Right ventricle myocardium superior (tissue), 1 donor: Measurements from ENCODE around the gene PTGR3. TPM values are rescaled to one million over a fixed set of nuclear protein-coding genes. Genes with fewer than 3 reads are reported as not detected.
A peak's percentile ranks its signal among the peaks of the same experiment; 100 is the strongest.
"Not testable (repeated sequence)": the region's sequence is repeated elsewhere in the genome, so short reads cannot be mapped to it uniquely, and the experiment has no call there.

Source experiments
- ATAC-seq: fragments of 200-7000 bp; cut with Tn5 transposase; one replicate; pipeline ENCODE4 v1.9.1; 2020; ENCODE audit warnings: mild to moderate bottlenecking; ENCODE audit not compliant: poor library complexity
- DNase-seq: peaks from one replicate; pipeline ENCODE4 v3.0.0-alpha.2; 2020
- intact Hi-C: fragments of 100-400 bp; cut with DNase I; formaldehyde crosslinking; loops from one replicate; pipeline ENCODE4 v1.11.2; 2022
- total RNA-seq: library from RNA; stranded (reverse); fragmentation: NEBNext Ultra II Directional; extraction: Animal tissue kit (Norgen Biotek cat#: 25700); gene quantifications from one replicate; pipeline ENCODE4 v1.2.1, GENCODE V29; 2021
- donor health status: DM: no; HTN: yes; CAD: no; lungs with severe emphysema.

The PTGR3 gene
- total RNA-seq, 1 donor from 2014 or later = 81.5 TPM

DNA sequence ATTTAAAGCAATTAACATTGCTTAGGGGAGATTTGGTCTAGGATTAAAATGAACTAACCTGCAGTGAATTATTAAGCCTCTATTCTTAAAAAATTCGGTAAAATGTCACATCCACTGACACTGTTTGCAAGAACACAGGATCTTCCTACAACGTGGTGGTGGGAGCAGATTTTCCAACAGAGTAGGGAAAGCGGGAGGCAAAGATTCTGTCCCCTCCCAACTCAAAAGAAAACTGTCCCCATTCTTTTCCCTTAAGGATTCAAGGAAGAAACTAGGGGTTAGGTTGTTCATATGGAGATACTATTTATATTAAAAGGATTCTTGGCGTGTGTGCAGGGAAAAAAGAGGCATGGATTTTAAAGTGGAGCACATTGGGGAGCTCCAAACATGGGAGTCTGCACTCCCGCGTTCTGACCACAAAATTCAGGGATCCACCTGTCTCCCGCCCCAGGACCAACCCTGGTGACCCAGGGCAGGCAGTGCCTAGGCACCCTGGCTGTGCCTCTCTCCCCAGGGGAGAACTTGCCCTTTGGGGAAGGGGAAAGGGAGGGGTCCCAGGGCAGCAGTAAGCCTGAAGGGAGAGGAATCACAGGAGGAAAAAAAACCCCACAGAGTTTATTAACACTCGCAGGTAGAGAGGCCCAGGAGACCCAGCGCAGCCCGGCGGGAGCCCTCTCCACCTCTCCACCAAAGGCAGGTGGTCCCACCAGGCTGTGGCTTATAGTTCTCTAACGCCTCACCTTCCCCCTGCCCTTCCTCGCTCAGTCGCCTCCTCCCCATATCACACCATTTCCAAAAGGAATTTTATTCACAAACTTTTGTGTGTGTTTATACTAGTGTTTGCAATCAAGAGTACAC lies 2.3 kb downstream of the PTGR3 start:
- ATAC-seq = no peak
- intact Hi-C loops = no loop called here
- DNase-seq = no peak

DNA sequence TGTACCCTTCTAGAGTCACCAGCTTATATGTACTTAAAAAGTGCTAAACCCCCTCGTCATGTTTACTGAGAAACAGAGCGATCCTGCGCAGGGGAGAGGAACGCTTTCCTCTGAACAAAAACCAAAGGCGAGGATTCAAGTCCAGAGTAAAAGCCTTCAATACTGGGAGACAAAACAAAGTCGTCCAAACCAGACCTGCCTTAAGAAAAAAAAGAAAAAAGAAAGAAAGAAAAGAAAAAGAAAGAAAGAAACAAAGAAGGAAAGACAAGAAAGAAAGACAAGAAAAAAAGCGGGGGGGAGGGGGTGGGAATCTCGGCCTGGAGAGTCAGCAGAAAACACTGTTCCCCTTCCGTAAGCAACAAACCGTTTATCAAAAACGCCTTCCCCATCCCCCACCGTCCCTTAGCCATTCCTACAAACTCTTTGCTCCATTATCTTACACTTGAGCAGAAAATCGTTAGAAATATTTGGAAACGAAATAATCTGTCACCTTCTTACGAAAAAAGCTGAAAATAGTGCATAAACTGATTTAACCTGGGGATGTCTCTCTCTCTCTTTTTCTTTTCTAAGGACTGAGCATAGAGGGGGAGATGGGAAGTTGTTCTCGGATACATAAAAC lies 3.3 kb downstream of the PTGR3 start:
- DNase-seq (no peak), ATAC-seq (no peak)
- intact Hi-C loops = no loop called here

GRCh38 chr18:75204732-75205513 lies 4.0 kb downstream of the PTGR3 start:
- intact Hi-C loops = no loop called here
- DNase-seq = peak; percentile 66
- ATAC-seq = peak; percentile 23

GRCh38 chr18:75204269-75204731 lies 4.6 kb downstream of the PTGR3 start:
- DNase-seq (no peak), ATAC-seq (peak; percentile 18)
- intact Hi-C loops = no loop called here

GRCh38 chr18:75203416-75204268 lies 5.3 kb downstream of the PTGR3 start:
- intact Hi-C loops = no loop called here
- DNase-seq (no peak), ATAC-seq (peak; percentile 18)

DNA sequence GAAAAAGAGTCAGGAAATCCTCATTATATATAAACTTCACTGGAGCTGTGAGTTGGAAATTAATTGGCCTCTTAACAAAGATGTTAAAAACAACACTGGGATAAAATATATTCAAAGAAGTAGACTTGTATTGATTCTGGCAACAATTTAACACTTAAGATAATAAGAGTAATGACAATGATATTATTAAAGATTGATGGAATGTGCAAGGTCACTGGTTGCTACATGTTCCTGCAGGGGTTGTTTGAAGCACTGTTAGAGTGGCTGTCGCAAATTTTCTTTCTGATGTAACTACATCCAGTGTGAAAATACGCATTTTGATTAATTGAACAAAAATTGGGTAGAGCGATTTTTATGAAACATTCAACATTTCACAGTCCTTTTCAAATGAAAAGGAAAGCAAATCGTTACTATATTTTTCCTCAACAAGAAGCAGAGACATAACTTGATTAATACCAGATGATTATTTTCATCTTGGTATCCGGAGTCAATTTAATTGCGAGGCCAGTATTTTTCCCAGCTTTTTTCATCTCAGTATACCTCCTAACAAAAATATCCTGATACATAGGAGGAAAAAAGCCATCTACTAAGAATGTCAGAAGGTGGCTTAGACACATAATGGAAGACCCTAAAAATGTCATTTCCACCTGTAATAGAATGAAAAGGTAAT lies 6.1 kb downstream of the PTGR3 start:
- DNase-seq (no peak), ATAC-seq (no peak)
- intact Hi-C loops = no loop called here

GRCh38 chr18:75201282-75202270 lies 7.4 kb downstream of the PTGR3 start:
- intact Hi-C loops = no loop called here
- ATAC-seq = no peak
- DNase-seq = no peak

DNA sequence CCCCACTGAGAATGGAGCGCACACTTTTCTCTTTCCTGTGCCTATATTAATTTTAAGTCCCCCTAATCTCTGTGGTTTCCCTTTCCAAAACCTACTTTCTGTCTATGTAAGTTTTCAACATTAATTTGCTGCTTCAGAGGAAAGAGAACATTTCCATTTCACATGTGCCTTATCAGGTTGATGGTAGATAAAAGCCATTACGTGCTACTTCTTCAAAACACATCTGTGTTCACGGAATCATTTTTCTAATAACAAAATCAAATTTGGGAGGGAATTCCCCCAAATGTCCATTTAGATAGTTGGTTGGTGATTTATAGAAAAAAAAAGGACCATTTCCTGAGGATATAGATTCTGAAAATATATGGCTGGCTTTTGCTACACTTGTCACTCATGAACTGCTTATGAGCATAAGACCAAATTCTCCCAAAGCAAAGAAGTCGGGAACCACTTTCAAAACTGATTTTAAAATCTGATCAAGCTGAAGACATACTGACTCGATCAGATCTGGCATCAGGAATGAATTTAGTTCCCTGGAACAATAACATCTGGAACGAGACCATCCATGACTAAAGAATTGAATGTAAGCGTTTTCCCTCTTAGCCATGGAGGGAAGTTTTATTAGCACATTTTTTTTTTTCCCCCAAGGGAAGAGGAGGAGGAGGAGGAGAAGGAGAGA lies 8.2 kb downstream of the PTGR3 start:
- no peak for DNase-seq
- ATAC-seq = no peak
- intact Hi-C loops = no loop called here

DNA sequence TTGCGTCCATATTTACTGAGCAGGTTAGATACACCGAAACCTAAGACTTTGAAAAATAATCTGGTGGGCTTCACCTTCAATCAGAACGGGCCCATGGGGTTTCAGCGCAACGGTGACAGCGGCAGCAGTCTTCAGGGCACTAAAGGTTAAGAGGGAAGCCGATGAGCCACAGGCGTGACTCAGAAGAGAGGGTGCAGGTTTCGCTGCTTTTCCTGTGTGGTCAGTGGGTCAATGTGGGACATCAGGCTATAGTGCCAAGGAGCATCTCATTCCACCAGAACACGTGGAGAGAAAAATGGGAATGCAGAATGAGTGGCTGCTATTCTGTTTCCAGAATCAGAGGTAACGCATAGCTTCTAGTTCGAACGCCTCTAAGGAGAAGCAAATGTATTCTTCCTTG lies 8.9 kb downstream of the PTGR3 start:
- DNase-seq (no peak), ATAC-seq (no peak)
- intact Hi-C loops = no loop called here

DNA sequence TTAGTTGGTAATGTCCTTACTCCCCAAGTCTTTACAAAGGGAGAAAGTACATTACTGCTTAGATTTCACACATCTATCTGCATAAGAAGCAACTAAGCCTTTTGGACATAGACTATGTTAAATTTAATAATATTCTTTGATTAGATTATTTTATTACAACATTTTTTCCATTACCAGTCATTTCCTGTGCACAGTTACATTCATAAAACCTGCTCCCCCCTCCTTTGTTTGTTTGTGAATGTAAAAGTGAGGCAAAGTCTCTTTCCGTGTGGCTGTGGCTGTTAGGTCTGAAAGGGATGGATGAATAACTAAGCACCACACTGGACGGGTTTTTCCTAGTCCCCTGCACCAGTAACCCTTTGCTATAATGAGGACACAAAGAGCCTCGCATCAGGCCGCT lies 9.6 kb downstream of the PTGR3 start:
- ATAC-seq (no peak), DNase-seq (no peak)
- intact Hi-C loops = no loop called here

DNA sequence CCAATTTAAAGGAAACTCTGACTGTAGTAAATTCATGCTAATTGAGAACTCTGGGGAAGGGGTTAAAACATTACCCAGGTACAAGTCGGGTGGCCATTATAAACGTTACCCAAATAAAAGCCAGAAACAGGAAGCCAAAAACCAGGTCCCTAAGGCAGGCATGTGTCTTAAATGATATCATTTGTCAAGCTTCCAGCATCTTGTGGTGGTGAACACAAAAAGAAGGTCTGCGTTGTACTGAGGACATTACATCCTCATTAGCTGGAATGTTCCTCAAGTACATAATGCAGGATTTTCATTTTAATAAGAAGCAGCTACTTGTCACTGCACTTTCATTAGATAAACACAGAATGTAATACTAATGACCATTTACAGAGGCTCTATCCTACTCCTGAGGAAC lies 10.9 kb downstream of the PTGR3 start:
- no peak for DNase-seq
- no peak for ATAC-seq
- intact Hi-C loops = no loop called here

DNA sequence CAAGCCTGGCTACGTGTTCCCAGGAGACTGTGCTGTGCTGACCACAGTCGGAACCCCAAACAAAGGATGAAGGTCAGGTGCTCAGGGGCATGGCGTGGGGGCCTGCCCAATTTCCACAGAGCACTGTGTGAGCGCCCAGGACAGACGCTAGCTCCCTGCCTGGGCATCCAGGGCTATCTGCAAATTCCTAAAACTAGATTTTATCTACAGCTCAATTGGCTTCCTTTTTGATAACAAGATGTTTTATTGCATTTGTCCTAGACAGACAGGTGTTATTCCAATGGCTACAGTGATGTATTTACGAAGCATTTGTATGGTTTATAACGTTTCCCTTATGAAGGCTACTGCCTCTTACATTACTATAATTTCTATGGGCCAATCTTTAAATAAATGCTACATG lies 16.0 kb downstream of the PTGR3 start:
- ATAC-seq = no peak
- DNase-seq = no peak

DNA sequence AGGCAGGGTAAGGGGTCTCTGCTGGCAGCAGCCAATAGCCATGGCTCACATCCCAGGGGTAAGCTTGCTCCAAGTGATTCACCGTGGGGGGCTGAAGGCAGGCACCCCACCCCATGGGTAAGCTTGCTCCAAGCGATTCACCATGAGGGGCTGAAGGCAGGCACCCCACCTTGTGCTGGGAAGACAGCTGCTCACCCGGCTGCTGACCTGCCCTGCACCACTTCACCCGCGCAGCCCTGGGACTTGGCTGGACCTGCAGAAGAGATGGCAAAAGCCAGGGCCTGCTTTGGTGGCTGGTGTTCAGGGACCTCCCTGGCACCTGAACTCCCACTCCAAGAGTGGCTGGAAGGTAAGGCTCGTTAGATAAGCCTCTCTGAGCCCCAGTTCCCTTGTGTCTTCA lies 19.2 kb downstream of the PTGR3 start:
- intact Hi-C loops = no loop called here

More for the DNA sequence above, 16.0 kb downstream of the PTGR3 start:
- intact Hi-C loops = no loop called here

GRCh38 chr18:75187702-75188101 lies 21.2 kb downstream of the PTGR3 start:
- DNase-seq, intact Hi-C loops, ATAC-seq: not testable (repeated sequence)

More for the DNA sequence above, 19.2 kb downstream of the PTGR3 start:
- no peak for DNase-seq
- ATAC-seq = no peak

DNA sequence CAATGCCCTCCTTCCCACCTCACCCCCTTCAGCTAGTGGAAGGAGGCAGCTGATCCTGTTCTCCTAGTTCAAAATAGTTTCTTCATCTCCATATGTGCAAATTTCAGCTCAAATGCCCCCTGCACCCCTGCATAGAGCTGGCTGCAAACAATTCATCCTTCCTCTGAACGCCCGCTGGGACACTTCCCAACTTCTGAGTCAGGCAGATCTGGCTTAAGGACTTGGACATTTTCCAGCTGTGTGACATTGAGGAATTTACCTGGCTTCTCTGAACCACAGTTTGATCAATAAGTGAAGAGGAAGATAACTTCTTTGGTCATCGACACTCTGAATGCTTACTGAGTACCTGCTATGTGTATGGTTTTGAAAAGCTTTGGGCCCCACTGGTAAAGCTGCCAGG lies 23.5 kb downstream of the PTGR3 start:
- intact Hi-C loops = no loop called here
- no peak for ATAC-seq
- no peak for DNase-seq

DNA sequence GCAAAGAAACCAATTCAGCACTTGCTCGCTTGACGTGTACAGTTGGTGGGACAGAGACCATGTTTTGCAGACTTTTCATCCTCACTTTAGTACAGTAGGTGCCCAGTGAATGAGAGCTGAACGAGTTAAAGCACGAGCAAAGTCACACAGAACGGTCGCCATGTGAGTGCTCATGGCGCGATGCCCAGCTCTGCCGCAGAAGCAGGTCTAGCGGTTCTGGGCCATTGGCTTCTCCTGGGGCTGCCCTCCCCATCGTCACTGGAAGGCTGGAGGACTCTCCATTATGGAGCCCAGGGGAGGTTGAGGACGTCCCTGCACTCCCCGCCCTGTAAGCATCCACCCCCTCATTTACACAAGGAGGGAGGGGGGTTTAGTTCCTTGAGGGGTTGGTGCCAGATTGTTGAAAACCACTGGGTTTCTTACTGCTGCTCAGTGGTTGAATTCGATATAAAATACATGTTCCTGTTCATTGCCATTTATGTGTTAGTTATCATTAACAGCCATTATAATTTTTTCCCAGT lies 24.9 kb downstream of the PTGR3 start:
- DNase-seq = no peak

More for the DNA sequence above, 24.9 kb downstream of the PTGR3 start:
- no peak for ATAC-seq
- intact Hi-C loops = no loop called here
